Activated naive CD4-positive, alpha-beta T cell treated with Interleukin-2 at 50 U/mL for 16 hours (primary cell): ENCODE data around the gene CHST11.

Experiments
- DNase-seq: peaks from one replicate; pipeline ENCODE4 v3.0.0-alpha.2; 2020

CHST11 gene

GRCh38 chr12:104709692-104710435 lies 253.1 kb downstream of the CHST11 start:
- DNase-seq, result no peak

- DNase-seq, result no peak
Observed at GRCh38 chr12:104710940-104711689, 254.4 kb downstream of the CHST11 start.

GRCh38 chr12:104712477-104712876 lies 255.7 kb downstream of the CHST11 start:
- DNase-seq, result no peak

GRCh38 chr12:104712968-104713367 lies 256.2 kb downstream of the CHST11 start:
- DNase-seq, result no peak

GRCh38 chr12:104713444-104713843 lies 256.7 kb downstream of the CHST11 start:
- DNase-seq, result no peak

- DNase-seq, result no peak
Observed at GRCh38 chr12:104714369-104714768, 257.6 kb downstream of the CHST11 start.

- no peak for DNase-seq
Observed at GRCh38 chr12:104716172-104716571, 259.4 kb downstream of the CHST11 start.

GRCh38 chr12:104718304-104718929 lies 261.7 kb downstream of the CHST11 start:
- no peak for DNase-seq

- no peak for DNase-seq
Observed at GRCh38 chr12:104719700-104720338, 263.1 kb downstream of the CHST11 start.

- DNase-seq, result peak; percentile 66
Observed at GRCh38 chr12:104720339-104721038, 263.7 kb downstream of the CHST11 start.

- DNase-seq, result no peak
Observed at GRCh38 chr12:104721039-104721405, 264.3 kb downstream of the CHST11 start.

- DNase-seq, result no peak
Observed at GRCh38 chr12:104721936-104722335, 265.2 kb downstream of the CHST11 start.

- no peak for DNase-seq
Observed at GRCh38 chr12:104722601-104723534, 266.1 kb downstream of the CHST11 start.

- DNase-seq, result no peak
Observed at GRCh38 chr12:104723895-104724294, 267.1 kb downstream of the CHST11 start.

GRCh38 chr12:104724992-104725585 lies 268.3 kb downstream of the CHST11 start:
- no peak for DNase-seq

- no peak for DNase-seq
Observed at GRCh38 chr12:104725610-104726009, 268.9 kb downstream of the CHST11 start.

GRCh38 chr12:104727726-104728465 lies 271.1 kb downstream of the CHST11 start:
- DNase-seq, result no peak

GRCh38 chr12:104729091-104729490 lies 272.3 kb downstream of the CHST11 start:
- DNase-seq, result no peak

- DNase-seq, result no peak
Observed at GRCh38 chr12:104729610-104730446, 273.1 kb downstream of the CHST11 start.
